Loucy (cell line): ENCODE measurements around the gene LINC00237.

Experiments used
- H2AFZ ChIP-seq: fragments of 200-600 bp; sonication (generic); 2 replicates; pipeline ENCODE4 v1.6.0; 2016; ENCODE audit warnings: antibody characterized with exemption, mild to moderate bottlenecking, low read length, moderate library complexity
- H3F3A ChIP-seq: fragments of 200-600 bp; 2 replicates; pipeline ENCODE4 v1.6.0; 2016; ENCODE audit warnings: antibody characterized with exemption, low read depth, mild to moderate bottlenecking
- H3K27me3 ChIP-seq: fragments of 200-600 bp; sonication (generic); 2 replicates; pipeline ENCODE4 v1.6.1; 2014; ENCODE audit warnings: low read length, mild to moderate bottlenecking; ENCODE audit not compliant: insufficient read depth, poor library complexity, severe bottlenecking
- H3K36me3 ChIP-seq: fragments of 200-600 bp; sonication (generic); 2 replicates; pipeline ENCODE4 v1.6.1; 2016; ENCODE audit warnings: low read length; ENCODE audit not compliant: insufficient read depth
- H3K4me1 ChIP-seq: fragments of 200-600 bp; sonication (generic); 2 replicates; pipeline ENCODE4 v1.5.1; 2014; ENCODE audit warnings: low read length, mild to moderate bottlenecking; ENCODE audit not compliant: insufficient read depth, poor library complexity, severe bottlenecking
- H3K4me2 ChIP-seq: fragments of 200-600 bp; sonication (generic); 2 replicates; pipeline ENCODE4 v1.6.0; 2014; ENCODE audit warnings: antibody characterized with exemption, low read length, low read depth, mild to moderate bottlenecking; ENCODE audit not compliant: poor library complexity, severe bottlenecking
- H3K4me3 ChIP-seq: fragments of 200-600 bp; sonication (generic); 2 replicates; pipeline ENCODE4 v1.5.1; 2014; ENCODE audit warnings: low read length, mild to moderate bottlenecking, mixed read lengths; ENCODE audit not compliant: poor library complexity, severe bottlenecking
- H3K79me2 ChIP-seq: fragments of 200-600 bp; sonication (generic); 2 replicates; pipeline ENCODE4 v1.6.1; 2014; ENCODE audit warnings: low read length; ENCODE audit not compliant: insufficient read depth
- H3K9ac ChIP-seq: fragments of 200-600 bp; sonication (generic); 2 replicates; pipeline ENCODE4 v1.6.0; 2014; ENCODE audit warnings: mild to moderate bottlenecking, low read depth, low read length, moderate library complexity; ENCODE audit not compliant: poor library complexity, severe bottlenecking
- H3K9me2 ChIP-seq: fragments of 200-600 bp; sonication (generic); replicated peaks from 2 replicates; pipeline ENCODE4 v1.6.1; 2016; ENCODE audit warnings: low read depth, low read length, mixed read lengths
- H3K9me3 ChIP-seq: fragments of 200-600 bp; sonication (generic); 2 replicates; pipeline ENCODE4 v1.6.1; 2014; ENCODE audit warnings: mild to moderate bottlenecking, antibody characterized with exemption, low read length, low read depth; ENCODE audit not compliant: insufficient read depth
- H4K20me1 ChIP-seq: fragments of 200-600 bp; sonication (generic); 2 replicates; pipeline ENCODE4 v1.6.0; 2014; ENCODE audit warnings: antibody characterized with exemption, low read length, mild to moderate bottlenecking; ENCODE audit not compliant: insufficient read depth, poor library complexity, severe bottlenecking
- CTCF ChIP-seq: fragments of 200-600 bp; sonication (generic); conservative IDR thresholded peaks from 2 replicates; pipeline ENCODE4 v1.5.1; 2014; ENCODE audit warnings: mild to moderate bottlenecking, antibody characterized with exemption, low read length
- EZH2phosphoT487 ChIP-seq: fragments of 200-600 bp; IDR thresholded peaks from 2 replicates; pipeline ENCODE4 v1.6.1; 2018; ENCODE audit warnings: antibody characterized with exemption, mild to moderate bottlenecking, moderate library complexity, borderline replicate concordance

Gene LINC00237

GRCh38 chr20:21064924-21065323 is 41.2 kb downstream of the LINC00237 start:
- no peaks in the 10 kb centered on the region for H3K36me3 ChIP-seq
- H3K9ac ChIP-seq, result no peak overlapping the region
- no peak overlapping the region for H3K4me2 ChIP-seq
- H2AFZ ChIP-seq, result no peak overlapping the region
- no peaks in the 10 kb centered on the region for H3F3A ChIP-seq
- H3K4me3 ChIP-seq, result no peak overlapping the region
- no peaks in the 10 kb centered on the region for H3K4me1 ChIP-seq
- no peaks in the 10 kb centered on the region for H3K79me2 ChIP-seq
- H3K27me3 ChIP-seq, result no peaks in the 10 kb centered on the region
- H4K20me1 ChIP-seq, result no peaks in the 10 kb centered on the region
- no peaks in the 10 kb centered on the region for H3K9me3 ChIP-seq
- TF ChIP-seq CTCF (no peak), EZH2phosphoT487 (no peak)
- no peaks in the 10 kb centered on the region for H3K9me2 ChIP-seq

GRCh38 chr20:21063276-21063675 is 42.9 kb downstream of the LINC00237 start:
- Histone ChIP-seq H3K9me3 (no peaks in the 10 kb centered on the region), H3F3A (no peaks in the 10 kb centered on the region), H3K27me3 (no peaks in the 10 kb centered on the region), H3K36me3 (no peaks in the 10 kb centered on the region), H3K9me2 (no peaks in the 10 kb centered on the region), H3K9ac (no peak overlapping the region), H3K4me3 (no peak overlapping the region), H4K20me1 (no peaks in the 10 kb centered on the region), H3K79me2 (no peaks in the 10 kb centered on the region), H2AFZ (no peak overlapping the region), H3K4me1 (no peaks in the 10 kb centered on the region), H3K4me2 (no peak overlapping the region)
- no peak for TF ChIP-seq CTCF
- TF ChIP-seq EZH2phosphoT487, result no peak

GRCh38 chr20:21053002-21053762 is 53.0 kb downstream of the LINC00237 start:
- Histone ChIP-seq H3K4me1 (peaks cover 5% of the 10 kb centered on the region), H3K9ac (no peak overlapping the region), H3K79me2 (no peaks in the 10 kb centered on the region), H3K4me3 (no peak overlapping the region), H2AFZ (peak overlapping the region; percentile 15; the same call in 1 of the 2 replicates), H4K20me1 (no peaks in the 10 kb centered on the region), H3K9me3 (no peaks in the 10 kb centered on the region), H3K36me3 (no peaks in the 10 kb centered on the region), H3F3A (no peaks in the 10 kb centered on the region), H3K9me2 (no peaks in the 10 kb centered on the region), H3K27me3 (no peaks in the 10 kb centered on the region), H3K4me2 (no peak overlapping the region)
- no peak for TF ChIP-seq EZH2phosphoT487
- TF ChIP-seq CTCF, result peak; percentile 53
